DMS 273 (cell line): ENCODE data around the gene ELP4.
A peak's percentile ranks its signal among the peaks of the same experiment; 100 is the strongest.
"Not testable (repeated sequence)": the region's sequence is repeated elsewhere in the genome, so short reads cannot be mapped to it uniquely, and the experiment has no call there.

Experiments
- DNase-seq: peaks from one replicate; lab custom pipeline; 2025; ENCODE audit not compliant: unreplicated experiment; lab: John Stamatoyannopoulos, UW

Gene ELP4

GRCh38 chr11:31542862-31543261 is 33.3 kb downstream of the ELP4 start:
- no peak for DNase-seq

- DNase-seq = no peak
Measured at GRCh38 chr11:31555938-31556337, 46.4 kb downstream of the ELP4 start.

- no peak for DNase-seq
Measured at GRCh38 chr11:31558001-31558400, 48.4 kb downstream of the ELP4 start.

GRCh38 chr11:31560842-31561476 is 51.4 kb downstream of the ELP4 start:
- DNase-seq = no peak

- not testable (repeated sequence) for DNase-seq
Measured at GRCh38 chr11:31564517-31564916, 55.0 kb downstream of the ELP4 start.

- DNase-seq = not testable (repeated sequence)
Measured at GRCh38 chr11:31574133-31574532, 64.6 kb downstream of the ELP4 start.

- not testable (repeated sequence) for DNase-seq
Measured at GRCh38 chr11:31575764-31576163, 66.2 kb downstream of the ELP4 start.

- DNase-seq = not testable (repeated sequence)
Measured at GRCh38 chr11:31579412-31579811, 69.8 kb downstream of the ELP4 start.

GRCh38 chr11:31582697-31583096 is 73.1 kb downstream of the ELP4 start:
- DNase-seq = no peak

- no peak for DNase-seq
Measured at GRCh38 chr11:31598454-31598853, 88.9 kb downstream of the ELP4 start.

GRCh38 chr11:31601635-31602282 is 92.2 kb downstream of the ELP4 start:
- no peak for DNase-seq

- no peak for DNase-seq
Measured at GRCh38 chr11:31606893-31607292, 97.3 kb downstream of the ELP4 start.

GRCh38 chr11:31607914-31608313 is 98.3 kb downstream of the ELP4 start:
- DNase-seq = no peak

- DNase-seq = no peak
Measured at GRCh38 chr11:31608995-31609394, 99.4 kb downstream of the ELP4 start.

GRCh38 chr11:31610544-31610943 is 101.0 kb downstream of the ELP4 start:
- DNase-seq = no peak

- DNase-seq = no peak
Measured at GRCh38 chr11:31617246-31617645, 107.7 kb downstream of the ELP4 start.

GRCh38 chr11:31619980-31620379 is 110.4 kb downstream of the ELP4 start:
- DNase-seq = no peak

- DNase-seq = no peak
Measured at GRCh38 chr11:31620434-31620833, 110.9 kb downstream of the ELP4 start.

GRCh38 chr11:31625868-31626267 is 116.3 kb downstream of the ELP4 start:
- DNase-seq = no peak

- DNase-seq = peak; percentile 2
Measured at GRCh38 chr11:31628111-31628510, 118.5 kb downstream of the ELP4 start.

GRCh38 chr11:31636983-31637382 is 127.4 kb downstream of the ELP4 start:
- DNase-seq = peak; percentile 93

GRCh38 chr11:31640611-31641010 is 131.0 kb downstream of the ELP4 start:
- peak; percentile 42 for DNase-seq
